GM19372 (cell line): ENCODE results near the gene MYCBPAP.

ENCODE experiments used
- ATAC-seq: cut with Tn5 transposase; IDR thresholded peaks from one replicate; pipeline ENCODE4 v1.9.1; 2021; ENCODE audit warnings: mild to moderate bottlenecking, low read depth, moderate library complexity; ENCODE audit not compliant: unreplicated experiment

Gene MYCBPAP

GRCh38 chr17:50534222-50534978 lies 26.2 kb downstream of the MYCBPAP start:
- no peak for ATAC-seq

- no peak for ATAC-seq
These were observed 26.7 kb downstream of the MYCBPAP start for GRCh38 chr17:50534979-50535326.

GRCh38 chr17:50535407-50535806 lies 27.2 kb downstream of the MYCBPAP start:
- ATAC-seq: no peak

DNA sequence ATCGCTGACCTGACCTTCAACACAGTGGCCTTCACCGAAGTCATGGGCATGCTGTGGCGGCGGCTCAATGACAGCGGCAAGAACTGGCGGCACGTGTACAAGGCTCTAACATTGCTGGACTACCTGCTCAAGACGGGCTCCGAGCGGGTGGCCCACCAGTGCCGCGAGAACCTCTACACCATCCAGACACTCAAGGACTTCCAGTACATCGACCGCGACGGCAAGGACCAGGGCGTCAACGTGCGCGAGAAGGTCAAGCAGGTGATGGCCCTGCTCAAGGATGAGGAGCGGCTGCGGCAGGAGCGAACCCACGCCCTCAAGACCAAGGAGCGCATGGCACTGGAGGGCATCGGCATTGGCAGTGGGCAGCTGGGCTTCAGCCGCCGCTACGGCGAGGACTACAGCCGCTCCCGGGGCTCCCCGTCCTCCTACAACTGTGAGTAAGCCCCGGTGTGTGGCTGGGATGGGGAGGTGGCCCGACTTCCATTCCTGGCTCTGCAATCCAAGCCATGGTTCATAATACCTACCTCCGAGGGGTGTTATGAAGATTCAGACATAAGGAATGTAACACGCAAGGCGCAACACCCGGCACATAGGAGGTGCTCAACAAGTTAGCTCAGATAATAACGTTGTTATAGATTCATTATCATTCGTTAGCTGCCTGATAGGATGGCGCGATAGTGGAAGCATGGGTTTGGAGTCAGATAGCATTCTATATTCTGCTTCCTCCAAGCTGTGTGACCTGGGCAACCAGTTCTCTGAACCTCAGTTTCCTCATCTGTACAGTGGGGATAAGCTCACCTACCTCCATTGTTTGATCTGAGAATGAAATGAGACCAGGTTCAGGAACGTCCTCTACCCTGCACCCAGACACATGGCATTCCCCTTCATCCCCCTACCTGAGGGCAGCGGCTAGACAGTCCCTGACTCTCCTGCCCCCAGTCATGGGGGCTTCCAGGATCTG lies 28.7 kb downstream of the MYCBPAP start:
- ATAC-seq: no peak

DNA sequence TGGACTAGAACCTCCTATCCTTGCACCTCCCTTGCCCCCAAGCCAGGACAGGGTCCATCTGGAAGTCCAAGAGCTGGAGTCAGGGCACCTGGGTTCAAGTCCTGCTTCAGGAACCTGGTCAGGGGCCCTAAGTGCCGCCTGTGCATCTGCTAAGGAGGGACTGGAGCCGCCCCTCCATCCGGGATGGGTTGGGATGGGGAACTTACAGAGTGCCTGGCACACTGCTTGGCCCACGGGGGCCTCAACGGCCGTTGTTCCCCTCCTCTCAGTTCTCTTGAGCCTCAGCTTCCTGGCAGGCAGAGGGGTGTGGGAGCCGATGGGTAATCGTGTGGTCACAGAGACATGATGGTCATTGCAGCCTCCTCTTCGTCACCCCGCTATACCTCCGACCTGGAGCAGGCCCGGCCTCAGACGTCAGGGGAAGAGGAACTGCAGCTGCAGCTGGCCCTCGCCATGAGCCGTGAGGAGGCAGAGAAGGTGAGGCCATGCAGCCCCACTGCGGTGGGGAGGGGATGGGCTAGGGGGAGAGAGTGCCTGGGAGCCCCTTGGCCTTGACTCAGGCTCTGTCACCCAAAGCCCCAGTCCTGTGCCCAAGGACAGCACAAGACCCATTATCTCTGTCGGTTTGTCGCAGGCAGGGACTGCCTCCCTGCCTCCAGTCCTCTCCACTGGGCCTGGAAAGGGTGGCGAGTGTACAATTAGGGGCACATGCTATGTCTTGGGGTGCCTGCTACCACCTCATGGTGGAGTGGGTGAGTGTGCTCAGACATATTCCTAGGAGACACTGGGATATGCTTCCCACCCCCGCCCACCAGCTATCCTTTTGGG lies 29.7 kb downstream of the MYCBPAP start:
- no peak for ATAC-seq

GRCh38 chr17:50538549-50539410 lies 30.5 kb downstream of the MYCBPAP start:
- ATAC-seq: no peak

GRCh38 chr17:50539762-50540559 lies 31.7 kb downstream of the MYCBPAP start:
- no peak for ATAC-seq

- ATAC-seq: no peak
These were observed 32.5 kb downstream of the MYCBPAP start for GRCh38 chr17:50540560-50541401.

- no peak for ATAC-seq
These were observed 33.1 kb downstream of the MYCBPAP start for GRCh38 chr17:50541402-50541715.

GRCh38 chr17:50541716-50542688 lies 33.8 kb downstream of the MYCBPAP start:
- ATAC-seq: peak; percentile 78

DNA sequence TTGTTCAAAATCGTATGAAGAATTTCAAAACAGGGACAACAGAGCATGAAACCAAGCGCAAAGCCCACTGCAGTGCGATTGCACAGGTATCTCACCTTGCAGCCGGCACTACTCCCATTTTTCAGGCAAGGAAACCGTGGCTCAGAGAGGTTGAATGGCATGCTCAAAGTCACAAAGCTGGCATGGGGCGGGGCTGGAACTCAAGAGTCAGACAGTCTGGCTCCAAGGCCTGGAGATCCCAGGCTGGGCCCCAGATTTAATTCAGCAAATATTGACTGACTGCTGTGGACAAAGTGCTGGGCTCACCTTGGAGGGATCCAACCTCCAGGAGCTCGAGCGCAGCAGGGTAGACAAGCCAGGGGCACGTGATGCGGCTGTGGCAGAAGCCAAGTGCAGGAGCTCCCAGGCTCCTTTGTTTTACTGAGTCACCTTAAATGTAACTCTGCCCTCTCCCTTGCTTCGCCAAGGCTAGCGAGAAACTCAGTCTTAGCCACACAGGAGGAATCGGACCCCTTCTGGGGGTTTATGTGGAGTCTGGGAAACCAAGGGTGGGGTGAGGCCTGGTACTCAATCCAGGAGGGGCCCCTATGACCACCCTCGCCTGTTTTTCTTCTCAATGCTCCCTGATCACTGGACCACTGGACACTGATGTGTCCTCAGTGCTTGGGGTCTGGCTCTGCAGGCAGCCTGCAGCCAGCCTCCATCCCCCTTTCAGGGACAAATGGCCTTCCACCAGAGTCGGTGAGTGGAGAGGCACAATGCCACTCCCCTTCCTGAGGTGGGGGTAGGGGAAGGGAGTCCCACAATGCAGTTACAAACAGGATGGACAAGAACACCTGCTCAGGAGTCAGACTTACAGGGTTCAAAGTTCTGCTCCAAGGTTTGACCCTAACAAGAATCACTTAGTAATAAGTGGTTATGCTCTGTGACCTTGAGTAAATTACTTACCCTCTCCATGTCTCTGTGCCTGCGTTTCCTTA lies 34.8 kb downstream of the MYCBPAP start:
- ATAC-seq: no peak

GRCh38 chr17:50544516-50544915 lies 36.3 kb downstream of the MYCBPAP start:
- no peak for ATAC-seq

DNA sequence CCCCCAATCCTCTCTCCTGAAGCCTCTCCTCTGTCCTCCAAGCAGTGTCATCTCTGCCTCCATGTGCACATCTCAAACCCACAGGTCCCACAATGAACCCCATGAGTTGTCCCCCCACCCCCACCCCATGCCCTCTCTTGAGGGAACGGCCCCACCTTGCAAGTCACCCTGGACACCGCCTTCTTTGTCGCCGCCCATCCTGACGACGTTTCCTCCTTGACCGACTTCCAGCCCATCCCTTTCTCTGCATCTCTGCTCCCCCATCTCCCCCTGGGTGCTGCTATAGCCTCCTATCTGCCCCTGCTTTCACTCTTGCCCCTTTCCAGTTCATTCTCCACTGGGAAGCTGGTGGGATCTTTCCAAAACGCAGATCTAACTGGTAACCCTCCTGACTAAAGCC lies 37.1 kb downstream of the MYCBPAP start:
- no peak for ATAC-seq

DNA sequence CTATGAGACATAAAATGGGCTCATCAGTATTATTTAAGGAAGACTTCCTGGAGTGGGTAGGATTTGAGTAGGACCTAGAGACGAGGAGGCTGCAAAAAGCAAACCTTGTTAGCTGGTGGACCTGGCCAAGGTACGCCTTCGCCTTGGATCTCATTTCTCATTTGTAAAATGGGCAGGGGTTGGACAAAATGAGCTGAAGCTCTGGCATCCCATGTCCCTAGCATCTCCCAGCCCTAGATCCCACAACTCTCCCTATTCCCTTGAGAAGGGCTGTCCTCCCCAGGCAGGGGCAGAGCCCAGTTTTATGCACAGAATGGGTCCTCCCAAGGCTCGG lies 38.4 kb downstream of the MYCBPAP start:
- ATAC-seq: no peak

GRCh38 chr17:50547035-50547735 lies 38.9 kb downstream of the MYCBPAP start, which contains the start of gene SPATA20:
Gene SPATA20, plus strand, starts transcription at chr17:50547174. Its CDS starts 35 bp downstream, at chr17:50547209.
- peak; percentile 64 for ATAC-seq

- ATAC-seq: no peak
These were observed 39.5 kb downstream of the MYCBPAP start for GRCh38 chr17:50547736-50548083.
